Left lobe of liver (tissue), 2 donors: ENCODE results near the gene PPM1H. TPM values are rescaled to one million over a fixed set of nuclear protein-coding genes. Genes with fewer than 3 reads are reported as not detected.
"Not testable (repeated sequence)": the region's sequence is repeated elsewhere in the genome, so short reads cannot be mapped to it uniquely, and the experiment has no call there.

Source experiments
- ATAC-seq: fragments of 200-7000 bp; cut with Tn5 transposase; one replicate; pipeline ENCODE4 v1.9.1; 2020; ENCODE audit warnings: mild to moderate bottlenecking, moderate library complexity
- DNase-seq: peaks from one replicate; pipeline ENCODE4 v3.0.0-alpha.2; 2020; ENCODE audit warnings: low spot score
- total RNA-seq: library from RNA; stranded (reverse); gene quantifications from one replicate; pipeline ENCODE4 v1.2.1, GENCODE V29; 2021
- donor health status: DM: no; HTN: no; CAD: no; lungs with moderate emphysema.
- donor health status: DM: no; HTN: yes; CAD: no.

Gene PPM1H
- total RNA-seq, 1 donor from 2014 or later: 8.0 TPM

DNA sequence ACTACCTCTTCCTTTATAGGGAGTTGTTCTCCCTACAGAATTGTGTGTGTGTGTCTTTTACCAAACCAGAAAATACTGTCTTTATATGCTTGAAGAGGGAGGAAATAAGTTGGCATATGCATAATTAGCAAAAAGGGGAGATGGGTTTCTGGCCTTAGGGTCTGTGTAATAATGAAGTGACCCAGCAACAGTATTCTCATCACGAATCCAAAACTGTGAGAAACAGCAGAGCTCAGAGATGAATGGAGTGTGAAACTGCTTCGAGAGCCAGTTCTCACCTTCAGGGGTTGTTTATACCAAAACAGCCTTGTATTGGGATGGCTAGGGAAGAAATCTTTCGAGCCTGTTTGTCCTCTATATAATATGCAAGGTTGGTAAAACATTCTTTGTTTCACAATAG, 240.8 kb downstream of the PPM1H start:
- ATAC-seq (no peak), DNase-seq (no peak)

GRCh38 chr12:62693376-62694050, 241.4 kb downstream of the PPM1H start:
- DNase-seq: no peak
- ATAC-seq: no peak

GRCh38 chr12:62692884-62693283, 242.1 kb downstream of the PPM1H start:
- no peak for ATAC-seq
- no peak for DNase-seq

- DNase-seq (no peak), ATAC-seq (no peak)
These were observed 243.6 kb downstream of the PPM1H start for GRCh38 chr12:62691309-62691708.

DNA sequence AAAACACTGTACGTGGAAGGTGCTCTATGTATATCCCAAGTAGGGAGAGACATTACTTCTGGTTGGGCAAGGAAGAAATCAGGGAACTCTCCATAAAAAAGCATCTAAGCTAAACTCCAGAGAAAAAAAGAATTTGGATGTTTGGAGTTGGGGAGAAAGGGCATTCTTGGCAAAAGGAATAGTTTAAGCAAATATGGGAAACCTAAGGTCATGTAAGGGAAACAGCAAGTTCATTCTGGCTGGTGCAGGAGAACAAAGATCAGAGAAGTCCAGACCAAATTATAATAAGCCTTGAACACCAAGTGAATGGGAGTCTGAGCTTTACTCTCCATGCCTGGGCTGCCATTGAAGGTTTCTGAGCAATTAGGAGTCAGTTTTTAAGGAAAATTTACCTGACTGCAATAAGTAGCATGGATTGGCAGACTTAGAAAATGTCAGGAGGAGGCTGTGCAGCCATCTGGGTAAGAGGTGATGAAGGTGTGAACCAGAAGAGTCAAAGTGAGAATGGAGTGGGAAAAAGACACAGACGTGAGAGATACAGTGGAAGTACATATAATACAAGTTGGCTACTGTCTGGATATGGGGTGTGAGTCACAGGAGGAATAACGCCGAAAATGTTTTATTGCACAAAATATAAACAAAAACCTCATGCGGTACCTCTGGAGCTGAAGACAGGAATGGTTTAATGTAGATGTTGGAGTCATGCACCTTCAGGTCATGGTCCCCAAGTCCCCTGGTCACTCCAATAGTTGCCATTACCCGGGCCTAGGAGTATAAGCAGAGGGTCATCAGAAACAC, 245.7 kb downstream of the PPM1H start:
- DNase-seq: no peak
- peak; percentile 93 for ATAC-seq

GRCh38 chr12:62686938-62687337, 248.0 kb downstream of the PPM1H start:
- no peak for ATAC-seq

DNA sequence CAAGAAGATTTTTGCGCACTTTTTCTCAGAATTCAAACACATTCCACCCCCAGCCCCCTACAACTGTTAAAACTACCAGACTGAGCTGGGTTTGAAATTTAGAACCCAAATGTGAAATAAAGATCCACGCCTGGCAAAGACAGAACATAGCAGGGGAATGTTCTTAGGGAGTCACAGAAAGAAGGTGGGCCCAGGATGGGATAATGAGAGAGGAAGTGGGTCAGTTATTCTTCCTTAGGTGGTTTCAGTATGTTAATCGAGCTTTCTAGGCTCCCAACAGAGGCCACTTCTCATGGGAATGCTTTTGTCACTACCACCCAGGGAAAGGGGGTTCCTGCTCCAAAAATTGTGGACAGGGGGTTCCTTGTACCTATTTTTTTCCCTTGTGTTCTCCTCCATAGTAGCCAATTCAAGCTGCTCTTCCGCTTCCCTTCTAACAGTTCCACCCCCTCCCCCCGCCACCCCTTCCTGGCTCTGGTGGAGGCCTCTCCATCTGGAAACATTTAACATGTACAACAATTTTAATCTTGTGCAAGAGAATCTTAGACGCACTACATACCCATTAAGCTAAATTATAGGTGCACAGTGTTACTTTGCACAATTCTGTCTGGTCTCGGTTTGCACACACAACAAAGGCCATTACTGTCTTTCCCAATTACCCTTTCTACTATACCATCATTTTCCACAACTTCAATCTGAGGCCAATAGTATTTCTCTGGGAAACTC, 250.2 kb downstream of the PPM1H start:
- DNase-seq: no peak
- ATAC-seq: no peak

More at GRCh38 chr12:62686938-62687337, 248.0 kb downstream of the PPM1H start:
- no peak for DNase-seq

DNA sequence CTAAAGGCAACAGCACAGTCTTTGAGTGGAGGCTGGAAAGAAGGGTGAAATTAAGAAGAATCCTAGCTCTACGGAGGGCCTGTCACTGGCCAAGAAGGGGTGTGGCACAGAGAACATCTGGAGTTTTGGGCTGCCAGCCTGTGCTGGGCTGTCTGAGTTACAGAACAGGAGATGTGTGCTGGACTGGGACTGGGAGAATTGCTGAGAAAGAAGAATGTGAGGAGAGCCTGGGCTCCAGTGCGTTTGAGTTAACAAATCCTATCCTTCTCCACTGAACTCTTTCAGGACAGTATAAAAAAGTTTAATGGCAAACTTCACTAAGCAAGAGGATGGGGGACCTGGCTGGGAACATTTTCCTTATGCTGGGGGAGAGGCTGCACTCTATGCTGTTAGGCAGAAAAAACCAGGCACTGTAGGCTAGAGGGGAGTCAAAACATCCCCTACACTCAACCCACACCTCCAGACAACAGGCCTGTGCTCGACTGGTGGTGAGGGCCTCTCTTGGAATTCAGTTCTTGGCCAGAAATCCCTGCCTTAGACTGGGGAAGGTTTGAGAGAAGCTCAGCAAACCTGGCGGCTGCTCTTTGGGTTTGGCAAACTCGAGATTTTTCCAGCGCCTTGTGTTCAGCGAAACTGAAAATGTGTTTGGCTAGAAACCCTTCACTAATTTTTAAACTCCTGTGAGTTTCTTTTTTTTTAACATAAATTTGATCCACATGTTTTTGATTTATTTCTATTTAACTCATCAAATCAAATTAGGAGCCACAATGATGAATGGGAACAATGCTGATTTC, 251.0 kb downstream of the PPM1H start:
- ATAC-seq: no peak
- no peak for DNase-seq

DNA sequence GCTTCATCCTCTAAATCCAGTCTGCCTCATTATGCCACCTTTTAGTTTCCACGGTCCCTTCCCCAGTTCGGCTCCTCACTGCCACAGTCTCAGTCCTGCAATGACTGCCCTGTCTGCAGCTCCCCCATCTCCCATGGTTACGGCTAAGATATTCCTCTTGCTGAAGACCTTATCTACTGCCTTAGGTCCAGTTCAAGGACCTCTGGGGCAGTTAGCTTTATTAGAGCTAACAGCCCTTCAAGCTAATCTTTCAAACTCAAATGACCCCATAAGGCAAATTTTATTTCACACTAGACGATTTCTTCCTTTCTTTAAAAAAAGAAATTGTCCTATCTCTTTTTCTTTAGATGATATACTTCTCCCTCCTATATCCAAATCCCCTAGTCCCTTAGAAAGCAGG, 253.6 kb downstream of the PPM1H start:
- ATAC-seq (peak; percentile 26), DNase-seq (no peak)

GRCh38 chr12:62679608-62680007, 255.3 kb downstream of the PPM1H start:
- DNase-seq: no peak
- no peak for ATAC-seq

DNA sequence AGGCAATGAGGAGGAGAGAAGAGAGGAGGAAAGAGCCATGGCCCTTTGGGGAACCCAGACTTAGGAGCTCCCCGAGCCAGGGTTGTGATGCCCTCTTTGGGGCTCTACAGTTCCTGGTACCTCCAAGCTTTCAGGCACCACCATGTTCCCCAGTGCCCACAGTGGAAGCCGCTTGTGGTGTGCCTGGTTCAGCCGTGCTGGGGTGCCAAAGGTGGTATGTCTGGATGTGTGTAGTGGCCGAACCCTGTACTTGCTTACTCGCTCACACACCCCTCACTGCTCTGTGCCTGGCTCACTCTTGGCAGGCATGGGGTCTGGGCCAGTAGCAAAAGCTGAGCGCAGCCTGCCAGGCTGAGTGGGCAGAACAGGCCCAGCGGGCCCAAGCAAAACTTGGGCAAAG, 257.6 kb downstream of the PPM1H start:
- no peak for DNase-seq
- no peak for ATAC-seq

- no peak for DNase-seq
- ATAC-seq: no peak
These were observed 258.2 kb downstream of the PPM1H start for GRCh38 chr12:62676521-62677307.

DNA sequence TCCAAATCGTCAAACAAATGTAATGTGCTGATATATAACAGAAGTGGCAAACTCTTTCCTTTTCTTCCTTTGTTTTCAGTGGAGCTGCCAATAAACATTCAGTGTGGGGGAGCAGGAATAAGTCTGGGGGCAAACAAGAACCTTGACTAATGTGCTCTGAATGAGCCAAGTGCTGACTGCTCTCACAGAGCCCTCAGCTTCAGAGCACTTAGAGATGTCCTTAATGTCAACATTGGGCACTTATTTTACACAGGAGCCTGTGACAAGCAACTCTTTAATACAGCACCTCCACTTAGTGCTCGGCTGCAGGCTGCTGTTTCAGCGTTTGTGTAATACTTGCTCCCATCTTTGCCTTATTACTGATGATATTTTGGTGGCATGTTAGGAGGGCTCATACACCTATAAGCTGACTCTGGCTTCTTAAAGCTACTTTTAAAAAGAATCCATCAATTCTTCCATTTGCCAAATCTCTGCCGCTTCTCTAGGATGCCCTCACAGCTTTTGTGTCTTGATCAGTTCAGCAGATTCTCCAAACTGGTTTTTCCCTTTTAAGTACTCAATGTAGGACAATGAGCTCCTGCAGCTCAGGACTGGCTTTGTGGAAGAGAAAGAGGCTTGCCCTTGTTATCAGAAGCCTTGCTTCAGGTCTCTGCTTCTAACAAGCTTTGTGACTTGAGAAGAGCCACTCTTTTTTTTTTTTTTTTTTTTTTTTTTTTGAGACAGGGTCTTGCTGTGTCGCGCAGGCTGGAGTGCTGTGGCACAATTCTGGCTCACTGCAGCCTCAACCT, 261.7 kb downstream of the PPM1H start:
- ATAC-seq: no peak
- DNase-seq: no peak

DNA sequence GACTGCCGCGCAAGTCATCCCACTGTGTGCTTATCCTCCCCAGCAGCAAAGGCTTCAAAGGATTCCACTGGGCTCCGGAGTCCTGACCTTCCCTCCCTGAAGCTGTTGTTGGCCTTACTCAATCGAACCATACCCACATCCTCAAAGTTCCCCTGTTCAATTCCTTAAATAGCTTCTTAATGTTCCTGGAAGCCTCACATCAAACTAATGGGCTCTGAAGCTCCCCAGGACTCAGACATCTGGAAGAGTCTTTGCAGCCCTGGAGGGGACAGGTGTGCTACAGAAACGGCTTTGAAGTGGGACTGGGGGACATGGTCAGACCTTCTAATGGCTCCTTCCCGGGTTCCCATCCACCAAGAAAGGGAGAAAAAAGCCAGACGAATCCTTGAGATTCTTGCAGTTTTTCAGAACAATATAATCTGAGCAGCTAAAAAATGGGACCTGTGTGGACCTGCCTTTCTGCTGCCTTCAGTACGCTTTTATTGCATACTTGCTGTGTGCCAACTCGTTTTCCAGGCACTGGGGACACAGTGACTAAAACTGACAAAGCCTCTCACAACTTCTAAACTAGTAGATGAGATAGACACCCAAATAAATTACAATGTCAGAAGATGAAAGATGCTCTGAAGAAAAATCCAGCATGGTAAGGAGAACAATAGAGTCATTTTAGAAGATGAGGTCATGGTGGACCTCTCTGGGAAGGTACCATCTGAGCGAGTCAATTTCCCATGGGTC, 263.8 kb downstream of the PPM1H start:
- ATAC-seq (no peak), DNase-seq (no peak)

DNA sequence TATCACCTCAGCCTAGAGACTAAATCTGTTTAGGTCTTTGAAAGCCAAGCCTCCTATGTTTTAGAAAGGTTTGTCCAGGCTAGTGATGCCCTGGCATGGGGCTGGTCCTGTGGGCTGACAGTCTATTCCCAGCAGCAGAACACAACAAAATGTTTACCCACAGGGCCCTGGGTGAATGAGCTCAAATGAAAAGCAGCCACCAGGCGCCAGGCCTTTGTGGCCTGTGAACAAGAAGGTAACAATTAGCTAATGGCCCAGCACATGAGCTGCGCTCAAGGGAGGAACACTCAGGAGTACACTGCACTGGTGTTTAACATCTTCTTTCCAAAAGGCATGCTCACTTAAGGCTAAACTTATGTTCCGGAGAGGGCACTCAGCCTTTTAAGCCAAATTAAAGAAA, 266.2 kb downstream of the PPM1H start:
- DNase-seq (no peak), ATAC-seq (no peak)

- not testable (repeated sequence) for DNase-seq, ATAC-seq
These were observed 270.0 kb downstream of the PPM1H start for GRCh38 chr12:62664951-62665350.

DNA sequence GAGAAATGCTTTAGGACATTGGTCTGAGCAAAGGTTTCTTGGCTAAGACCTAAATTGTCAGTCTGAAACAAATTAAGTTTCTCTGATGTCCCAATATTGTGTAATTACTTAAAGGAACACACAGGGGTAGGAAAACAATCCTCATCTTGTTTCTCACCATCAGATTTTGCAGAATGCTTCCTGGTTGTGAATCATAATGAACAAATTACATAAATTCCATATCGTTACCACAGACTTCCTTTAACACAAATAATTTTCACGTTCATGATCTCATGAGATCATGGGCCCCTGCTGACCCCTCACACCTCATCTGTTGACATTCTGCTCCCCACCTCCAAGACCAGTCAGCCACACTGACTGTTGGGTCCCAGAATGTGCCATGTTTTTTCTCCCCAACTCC, 274.2 kb downstream of the PPM1H start:
- DNase-seq (no peak), ATAC-seq (no peak)

DNA sequence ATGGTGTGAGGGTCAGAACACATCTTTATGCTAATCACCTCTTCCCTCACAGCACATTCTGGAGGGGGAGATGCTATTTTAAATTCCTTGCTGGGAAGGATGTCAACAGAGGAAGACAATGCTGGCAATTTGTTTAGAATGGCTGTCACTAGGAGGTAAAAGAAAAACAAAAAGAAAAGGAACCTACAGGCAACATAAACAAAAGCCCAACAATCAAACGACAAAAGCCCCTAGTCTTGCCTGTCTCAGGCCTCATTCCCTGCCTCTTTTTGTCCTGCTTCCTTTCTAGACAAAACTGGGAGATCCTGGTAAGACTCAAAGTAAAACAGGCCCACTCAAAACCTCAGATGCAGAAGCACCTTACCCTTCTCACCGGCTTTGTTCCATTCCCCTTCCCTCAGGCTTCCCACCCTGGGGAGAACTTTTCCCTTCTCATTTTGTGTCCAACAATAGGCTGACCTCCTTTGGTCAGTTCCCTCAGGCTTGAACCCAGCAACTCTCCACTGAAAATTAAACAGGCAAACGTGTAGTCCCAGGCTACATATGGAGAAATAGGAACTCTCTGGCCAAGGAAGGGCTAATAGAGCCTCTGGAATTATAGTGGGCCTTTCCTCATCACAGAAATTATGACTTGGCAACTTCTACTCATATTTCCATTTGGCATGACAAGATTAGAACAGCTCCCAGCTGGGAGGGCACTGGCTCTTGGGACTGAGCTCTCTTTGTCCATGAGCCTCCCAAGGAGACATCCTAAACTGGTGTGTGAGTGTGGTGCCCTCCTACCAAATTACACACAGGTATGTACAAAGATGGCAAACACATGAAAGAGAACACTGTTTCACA, 275.3 kb downstream of the PPM1H start:
- no peak for DNase-seq

More for the DNA sequence above, 275.3 kb downstream of the PPM1H start:
- no peak for ATAC-seq
